ENCODE results near the gene ATG7. TPM values are rescaled to one million over a fixed set of nuclear protein-coding genes. Genes with fewer than 3 reads are reported as not detected.
"Not testable (repeated sequence)": the region's sequence is repeated elsewhere in the genome, so short reads cannot be mapped to it uniquely, and the experiment has no call there.

ATG7 gene
- total RNA-seq, 1 donor from 2014 or later = 68.9 TPM

GRCh38 chr3:11582191-11582968 lies 310.2 kb downstream of the ATG7 start:
- intact Hi-C loops (cut with DNase I) = no loop called here
- DNase-seq (ENCODE audit: low spot score) (peak; percentile 87), ATAC-seq (peak; percentile 94)

GRCh38 chr3:11583235-11583634 lies 311.0 kb downstream of the ATG7 start:
- ATAC-seq = no peak

GRCh38 chr3:11583638-11584046 lies 311.4 kb downstream of the ATG7 start:
- DNase-seq (ENCODE audit: low spot score) (no peak), ATAC-seq (no peak)

More at GRCh38 chr3:11583235-11583634, 311.0 kb downstream of the ATG7 start:
- DNase-seq (ENCODE audit: low spot score) = no peak
- intact Hi-C loops (cut with DNase I) = no loop called here

GRCh38 chr3:11584570-11584969 lies 312.4 kb downstream of the ATG7 start:
- intact Hi-C loops (cut with DNase I) = no loop called here
- ATAC-seq = no peak
- no peak for DNase-seq (ENCODE audit: low spot score)

More at GRCh38 chr3:11583638-11584046, 311.4 kb downstream of the ATG7 start:
- intact Hi-C loops (cut with DNase I) = no loop called here

GRCh38 chr3:11587766-11588165 lies 315.6 kb downstream of the ATG7 start:
- no peak for DNase-seq (ENCODE audit: low spot score)
- ATAC-seq = no peak
- intact Hi-C loops (cut with DNase I) = no loop called here

DNA sequence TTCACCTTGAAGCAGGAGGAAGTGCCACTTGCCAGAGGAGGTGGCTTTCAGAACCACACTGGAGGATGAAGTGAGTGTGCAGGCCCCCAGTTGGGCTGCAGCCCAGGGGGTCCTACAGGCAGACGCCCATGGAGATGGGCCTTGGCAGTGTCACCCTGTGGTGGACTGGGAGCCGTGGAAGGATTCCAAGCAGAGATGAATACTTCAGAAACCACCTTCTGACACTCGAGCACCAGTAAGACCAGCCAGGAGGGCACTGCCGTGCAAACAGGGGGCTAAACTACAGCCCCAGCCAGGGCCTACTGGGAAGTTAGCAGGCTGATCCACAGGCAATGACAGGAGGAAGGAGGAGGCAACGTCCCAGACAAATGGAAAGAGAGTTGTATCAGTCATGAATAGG lies 316.1 kb downstream of the ATG7 start:
- intact Hi-C loops (cut with DNase I) = no loop called here
- DNase-seq (ENCODE audit: low spot score) = no peak
- no peak for ATAC-seq

DNA sequence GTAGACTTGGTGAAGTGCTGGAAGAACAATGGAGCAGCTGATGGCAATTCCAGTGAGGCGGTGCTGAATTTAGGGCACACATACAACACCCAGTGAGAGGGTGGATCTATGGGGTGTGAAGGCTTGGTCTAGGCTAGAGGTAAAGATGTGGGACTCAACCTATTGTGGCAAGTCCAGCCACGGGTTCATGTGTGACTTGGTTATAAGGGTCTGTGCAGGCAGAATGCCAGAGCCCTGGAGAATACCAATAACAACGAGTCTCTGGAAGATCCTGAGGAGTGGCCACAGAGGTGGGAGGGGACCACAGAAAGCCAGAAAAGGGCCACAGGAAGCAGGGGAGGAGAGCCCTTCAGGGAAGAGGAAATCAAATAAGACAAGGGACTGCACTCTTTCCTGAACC lies 316.6 kb downstream of the ATG7 start:
- DNase-seq (ENCODE audit: low spot score) (no peak), ATAC-seq (no peak)
- intact Hi-C loops (cut with DNase I) = no loop called here

- intact Hi-C loops (cut with DNase I) = no loop called here
- ATAC-seq (no peak), DNase-seq (ENCODE audit: low spot score) (no peak)
These were observed 317.5 kb downstream of the ATG7 start for GRCh38 chr3:11589706-11590105.

GRCh38 chr3:11591002-11591355 lies 318.8 kb downstream of the ATG7 start:
- peak; percentile 3 for ATAC-seq
- no peak for DNase-seq (ENCODE audit: low spot score)
- intact Hi-C loops (cut with DNase I) = no loop called here

GRCh38 chr3:11591391-11592282 lies 319.4 kb downstream of the ATG7 start:
- ATAC-seq (peak; percentile 93), DNase-seq (ENCODE audit: low spot score) (peak; percentile 81)
- intact Hi-C loops (cut with DNase I) = no loop called here

GRCh38 chr3:11592445-11593298 lies 320.5 kb downstream of the ATG7 start:
- intact Hi-C loops (cut with DNase I) = no loop called here
- DNase-seq (ENCODE audit: low spot score) = no peak
- peak; percentile 20 for ATAC-seq

GRCh38 chr3:11593318-11594034 lies 321.3 kb downstream of the ATG7 start:
- DNase-seq (ENCODE audit: low spot score) = no peak
- no peak for ATAC-seq
- intact Hi-C loops (cut with DNase I) = no loop called here

DNA sequence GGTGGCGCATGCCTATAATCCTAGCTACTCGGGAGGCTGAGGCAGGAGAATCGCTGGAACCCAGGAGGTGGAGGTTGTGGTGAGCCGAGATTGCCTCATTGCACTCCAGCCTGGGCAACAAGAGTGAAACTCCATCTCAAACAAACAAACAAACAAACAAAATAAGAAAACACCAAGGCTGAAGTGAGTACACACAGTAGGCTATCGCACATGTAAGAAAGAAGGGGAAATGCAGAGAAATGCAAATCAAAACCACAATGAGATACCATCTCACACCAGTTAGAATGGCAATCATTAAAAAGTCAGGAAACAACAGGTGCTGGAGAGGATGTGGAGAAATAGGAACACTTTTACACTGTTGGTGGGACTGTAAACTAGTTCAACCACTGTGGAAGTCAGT lies 322.8 kb downstream of the ATG7 start:
- DNase-seq (ENCODE audit: low spot score); intact Hi-C loops (cut with DNase I); ATAC-seq: not testable (repeated sequence)

- intact Hi-C loops (cut with DNase I) = no loop called here
- DNase-seq (ENCODE audit: low spot score) (no peak), ATAC-seq (no peak)
These were observed 324.2 kb downstream of the ATG7 start for GRCh38 chr3:11596387-11596786.

GRCh38 chr3:11600501-11601282 lies 328.5 kb downstream of the ATG7 start:
- ATAC-seq (peak; percentile 85), DNase-seq (ENCODE audit: low spot score) (peak; percentile 79)
- intact Hi-C loops (cut with DNase I) = no loop called here

- intact Hi-C loops (cut with DNase I) = no loop called here
- peak; percentile 21 for ATAC-seq
- DNase-seq (ENCODE audit: low spot score) = peak; percentile 74
These were observed 329.4 kb downstream of the ATG7 start for GRCh38 chr3:11601446-11602238.

DNA sequence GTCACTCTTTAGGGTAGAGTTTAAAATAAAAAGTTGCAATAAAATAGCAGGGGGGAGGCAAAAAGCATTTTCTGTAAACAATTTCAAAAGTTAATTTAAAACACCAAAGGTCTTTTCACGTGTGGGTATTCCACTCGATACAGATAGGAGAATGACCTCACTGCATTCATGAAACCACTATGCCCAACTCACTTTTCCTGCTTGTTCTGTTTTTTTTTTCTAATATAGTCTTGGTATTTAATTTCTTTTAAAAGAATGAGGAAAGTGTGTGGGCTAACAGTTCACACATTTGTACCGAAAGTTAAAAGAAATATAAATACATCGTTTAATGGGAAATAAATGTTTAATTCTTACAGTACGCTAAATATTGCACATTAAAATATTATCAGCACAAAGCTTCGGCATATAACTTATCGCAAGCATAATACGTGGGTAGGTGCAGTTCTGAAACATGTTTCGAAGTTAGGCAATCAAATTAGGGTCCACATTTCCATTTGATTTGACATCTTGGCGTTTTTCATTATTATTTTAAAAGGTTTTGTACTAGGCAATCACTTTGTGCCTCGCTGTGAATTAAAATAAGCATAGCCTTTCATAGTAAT lies 330.1 kb downstream of the ATG7 start:
- no peak for DNase-seq (ENCODE audit: low spot score)
- intact Hi-C loops (cut with DNase I) = no loop called here
- no peak for ATAC-seq
